G401.6 (cell line): ENCODE measurements around the gene ZFPM1.

Experiments
- FAIRE-seq: peaks from 2 replicates; lab custom pipeline; 2012; peaks lifted over from hg19 to GRCh38; lab: Jason Lieb, UNC

ZFPM1 gene

GRCh38 chr16:88499836-88500251, 46.8 kb downstream of the ZFPM1 start:
- no peak for FAIRE-seq

DNA sequence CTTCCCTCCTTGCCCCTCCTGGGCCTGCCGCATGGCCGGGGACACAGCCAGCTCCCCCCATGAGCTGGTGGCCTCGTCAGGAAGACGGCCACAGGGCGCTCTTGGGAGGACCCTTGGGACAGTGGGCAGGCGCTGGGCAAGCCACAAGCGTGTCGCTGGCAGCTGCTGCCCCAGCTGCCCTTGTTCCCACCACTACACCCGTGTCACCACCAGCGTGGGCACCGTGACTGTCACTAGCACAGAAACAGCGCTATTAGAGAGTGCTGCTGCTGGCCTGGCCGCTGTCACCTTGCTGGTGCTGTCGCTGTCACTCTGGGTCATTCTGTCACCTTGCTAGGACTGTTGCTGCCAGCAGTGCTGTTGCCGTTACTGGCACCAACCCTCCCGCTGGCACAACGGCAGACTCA, 47.2 kb downstream of the ZFPM1 start:
- no peak for FAIRE-seq

- FAIRE-seq, result no peak
Observed at GRCh38 chr16:88502371-88502770, 49.3 kb downstream of the ZFPM1 start.

- no peak for FAIRE-seq
Observed at GRCh38 chr16:88502776-88503280, 49.7 kb downstream of the ZFPM1 start.

DNA sequence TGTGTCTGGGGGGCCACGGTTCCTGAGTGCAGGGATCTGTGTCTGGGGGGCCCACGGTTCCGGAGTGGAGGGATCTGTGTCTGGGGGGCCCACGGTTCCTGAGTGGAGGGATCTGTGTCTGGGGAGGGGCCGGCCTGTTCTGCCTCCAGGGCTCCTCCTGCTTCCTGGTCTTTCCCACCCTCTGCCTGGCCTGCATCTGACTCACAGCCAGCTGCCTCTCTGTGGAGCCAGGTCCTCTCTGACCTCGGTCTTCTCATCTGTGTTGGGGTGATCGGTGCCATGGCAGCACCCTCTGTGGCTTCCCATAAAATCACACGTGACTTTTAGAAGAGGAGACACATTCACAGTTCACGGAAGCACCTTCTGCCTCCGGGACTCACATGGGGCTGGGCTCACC, 50.3 kb downstream of the ZFPM1 start:
- FAIRE-seq, result no peak

DNA sequence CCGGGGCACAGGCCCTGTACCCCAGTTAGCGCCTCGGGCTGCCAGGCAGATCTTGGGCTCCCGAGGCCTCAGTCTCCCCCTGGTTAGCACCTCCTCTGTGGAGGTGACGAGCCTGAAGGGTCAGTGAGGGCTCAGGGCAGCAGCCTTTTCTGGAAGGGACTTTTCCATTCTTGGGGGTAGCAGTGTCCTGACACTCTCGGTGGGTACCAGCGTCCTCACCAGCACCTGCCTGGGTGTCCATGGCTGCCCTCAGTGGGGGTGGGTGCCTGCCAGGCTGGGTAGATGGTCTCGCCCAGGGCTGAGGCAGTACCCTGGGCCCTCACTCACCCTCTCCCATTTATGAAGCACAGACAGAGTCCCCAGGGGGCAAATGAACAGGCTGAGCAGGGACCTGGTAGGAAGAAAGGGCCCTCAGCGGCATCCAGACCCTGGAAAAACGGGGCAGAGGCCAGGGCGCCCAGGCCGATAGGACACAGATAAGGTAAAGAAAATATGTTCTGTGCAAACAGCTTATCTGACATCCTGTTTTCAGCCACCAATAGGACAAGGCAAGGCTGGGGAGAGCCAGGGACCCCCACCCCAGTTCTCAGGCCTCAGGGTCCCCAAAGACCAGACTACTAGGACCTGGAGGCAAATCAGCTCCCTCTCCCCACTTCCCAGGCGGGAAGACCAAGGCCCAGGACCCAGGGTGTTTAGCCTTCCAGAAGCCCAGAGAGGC, 50.9 kb downstream of the ZFPM1 start:
- FAIRE-seq, result no peak

- FAIRE-seq, result no peak
Observed at GRCh38 chr16:88504489-88505404, 51.7 kb downstream of the ZFPM1 start.

DNA sequence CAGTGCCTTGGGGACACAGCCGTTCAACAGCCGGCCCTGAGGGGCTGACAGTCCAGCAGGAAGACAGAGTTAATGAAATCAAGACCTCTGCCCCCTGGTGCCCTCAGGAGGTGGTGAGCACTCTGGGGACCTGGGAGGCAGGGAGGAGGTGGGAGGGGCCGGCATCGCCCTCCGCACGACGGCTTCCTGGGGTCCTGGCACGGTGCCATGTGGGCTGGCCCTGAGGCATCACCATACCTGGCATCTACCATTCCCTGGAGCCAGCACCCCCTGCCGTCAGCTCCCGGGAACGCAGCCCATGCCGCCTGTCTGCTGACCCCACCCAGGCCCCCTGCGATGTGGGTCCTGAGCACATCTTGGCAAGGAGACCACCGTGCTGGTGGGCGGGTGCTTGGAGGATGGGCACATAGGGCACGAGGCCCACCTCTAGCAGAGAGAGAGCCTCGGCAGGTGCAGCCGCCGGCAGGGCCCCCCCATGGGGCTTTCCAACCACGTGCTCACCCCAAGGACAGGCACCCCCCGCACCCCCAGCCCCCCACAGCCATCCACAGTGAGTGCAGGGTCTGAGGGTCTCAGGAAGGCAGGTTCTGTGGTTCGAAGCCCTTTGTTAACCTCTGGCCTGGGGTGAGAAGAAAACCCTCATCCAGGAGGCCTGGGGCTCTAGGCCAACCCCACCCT, 52.5 kb downstream of the ZFPM1 start:
- FAIRE-seq, result no peak

DNA sequence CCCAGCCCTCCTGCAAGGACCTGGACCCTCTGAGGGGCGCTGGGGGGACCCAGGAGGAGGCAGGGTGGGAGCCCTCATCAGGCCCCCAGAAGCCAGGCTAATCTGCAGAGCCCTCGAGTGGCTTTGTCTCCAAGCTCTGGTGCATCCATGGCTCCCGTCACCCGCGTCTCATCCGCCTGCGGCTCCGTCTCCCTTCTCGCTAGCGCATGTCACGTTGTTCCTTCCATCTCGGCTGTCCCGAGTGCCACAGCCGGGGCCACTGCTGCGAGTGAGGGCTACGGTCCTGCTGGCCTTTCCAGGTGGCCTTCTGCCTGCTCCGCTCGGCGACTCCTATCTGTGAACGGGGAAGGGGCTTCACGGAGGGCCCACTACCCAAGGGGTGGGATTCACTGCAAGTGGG, 53.6 kb downstream of the ZFPM1 start:
- FAIRE-seq, result no peak

DNA sequence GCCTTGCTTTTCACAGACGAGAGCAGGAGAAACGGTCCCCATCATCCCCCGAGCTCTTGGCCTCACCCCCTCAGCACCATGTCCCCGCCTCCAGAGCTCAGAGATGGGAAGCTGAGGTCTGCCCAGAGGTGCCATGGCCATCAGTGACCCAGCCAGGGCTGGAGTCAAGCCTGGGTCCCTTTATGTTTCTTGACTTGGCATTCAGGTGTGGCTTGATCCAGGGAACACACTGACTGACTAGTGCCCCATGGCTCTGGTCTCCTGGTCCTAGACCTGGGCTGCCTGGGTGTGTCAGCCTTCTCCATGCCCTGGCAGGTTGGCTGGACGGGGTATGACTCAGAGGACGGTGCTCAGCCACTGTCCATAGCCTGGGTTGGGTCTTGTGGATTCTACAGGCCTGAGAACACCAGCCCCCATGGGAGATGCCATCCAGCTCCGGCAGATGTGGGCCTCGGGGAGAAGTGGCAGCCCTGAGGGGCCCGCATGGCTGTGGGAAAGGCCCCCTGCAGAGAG, 54.2 kb downstream of the ZFPM1 start:
- FAIRE-seq, result no peak

- no peak for FAIRE-seq
Observed at GRCh38 chr16:88508376-88508867, 55.3 kb downstream of the ZFPM1 start.

DNA sequence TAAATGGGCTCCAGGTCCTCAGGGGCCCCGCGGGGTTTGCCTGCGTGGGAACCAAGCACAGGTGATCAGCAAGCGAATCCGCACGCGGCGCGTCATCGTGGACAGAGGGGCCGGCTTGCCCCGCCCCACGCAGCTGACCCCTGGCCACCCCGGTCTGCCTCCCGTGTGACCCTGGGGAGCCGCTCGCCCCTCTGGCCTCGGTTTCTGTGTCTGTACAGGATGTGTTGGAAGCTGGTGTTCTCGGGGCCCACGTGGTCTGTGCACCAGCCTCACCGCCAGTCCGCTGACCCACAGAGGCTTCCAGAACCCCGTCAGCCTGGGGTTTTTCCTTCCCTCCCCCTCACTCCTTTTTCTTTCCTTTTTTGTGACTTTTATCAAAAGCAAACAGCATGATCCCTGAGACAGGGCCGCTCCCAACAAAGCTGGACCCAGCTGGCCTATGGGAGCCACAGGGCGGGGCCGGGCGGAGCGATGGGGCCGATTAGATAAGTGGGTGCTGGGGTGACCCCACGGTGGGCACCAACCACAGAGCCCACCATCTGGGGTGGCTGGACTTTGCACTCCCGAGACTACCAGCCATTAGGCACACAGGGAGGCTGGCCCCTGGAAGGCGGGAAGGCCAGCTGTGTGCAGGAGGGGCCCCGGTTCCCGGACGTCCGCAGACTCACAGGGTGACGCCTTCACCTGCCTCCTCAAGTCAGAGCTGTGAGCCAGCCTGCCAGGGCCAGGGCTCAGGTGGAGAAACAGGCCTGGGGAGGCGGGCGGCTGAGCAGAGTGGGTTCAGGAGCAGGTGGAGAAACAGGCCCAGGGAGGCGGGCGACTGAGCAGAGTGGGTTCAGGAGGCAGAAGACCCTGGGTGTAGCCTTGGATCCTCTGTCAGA, 56.0 kb downstream of the ZFPM1 start:
- FAIRE-seq, result no peak

GRCh38 chr16:88509749-88510069, 56.6 kb downstream of the ZFPM1 start:
- no peak for FAIRE-seq

GRCh38 chr16:88510091-88510994, 57.3 kb downstream of the ZFPM1 start:
- FAIRE-seq, result no peak

DNA sequence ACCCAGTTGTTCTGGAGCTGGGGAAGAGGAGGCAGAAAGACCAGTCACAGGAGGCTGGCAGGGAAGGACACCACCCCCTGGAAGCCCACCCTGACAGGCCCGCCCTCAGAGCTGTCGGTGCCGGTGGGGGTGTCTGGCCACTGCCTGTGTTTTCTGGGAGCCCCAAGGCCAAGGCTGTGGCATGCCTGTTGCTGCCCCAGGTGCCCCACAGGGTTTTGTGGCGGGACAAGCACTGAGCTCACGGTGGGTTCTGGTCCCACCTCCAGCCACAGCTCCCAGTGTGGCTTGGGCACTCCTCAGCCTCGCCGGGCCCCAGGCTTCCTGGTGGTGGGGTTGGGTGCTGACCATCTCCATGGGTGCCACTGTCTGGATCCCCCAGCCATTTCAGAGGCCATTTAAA, 58.0 kb downstream of the ZFPM1 start:
- FAIRE-seq, result no peak

GRCh38 chr16:88511906-88512305, 58.8 kb downstream of the ZFPM1 start:
- FAIRE-seq, result no peak

- FAIRE-seq, result no peak
Observed at GRCh38 chr16:88512728-88513696, 59.9 kb downstream of the ZFPM1 start.

DNA sequence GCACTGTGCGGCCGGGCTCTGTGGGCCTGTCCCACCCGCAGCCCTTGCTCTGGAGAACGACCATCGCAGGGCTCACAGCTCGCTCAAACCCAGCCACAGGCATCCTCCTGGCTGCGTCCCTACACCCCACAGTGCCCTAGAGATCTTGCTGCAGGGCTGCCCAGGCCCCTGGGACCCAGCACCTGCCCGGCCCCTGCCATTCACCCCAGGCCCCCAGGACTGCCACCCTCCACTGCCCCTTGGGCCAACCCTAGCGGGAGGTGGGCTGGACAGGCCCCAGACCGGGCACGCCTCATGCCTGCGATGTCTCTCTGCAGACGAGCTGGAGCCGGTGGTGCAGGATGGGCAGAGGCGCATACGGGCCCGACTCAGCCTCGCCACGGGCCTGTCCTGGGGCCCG, 61.0 kb downstream of the ZFPM1 start:
- FAIRE-seq, result no peak

- no peak for FAIRE-seq
Observed at GRCh38 chr16:88514526-88515232, 61.6 kb downstream of the ZFPM1 start.
